GM12878 (cell line): Measurements from ENCODE around the gene PIGB. TPM values are rescaled to one million over a fixed set of nuclear protein-coding genes. Genes with fewer than 3 reads are reported as not detected.

Source experiments
- ATAC-seq: fragments of 200-7000 bp; cut with Tn5 transposase; 3 replicates; pipeline ENCODE4 v1.9.1; 2020; ENCODE audit warnings: mild to moderate bottlenecking, moderate library complexity
- BruUV-seq: library from RNA; stranded (reverse); fragments of 400-500 nt; replicated peaks from 2 replicates; lab custom pipeline; 2021; lab: Mats Ljungman, UMichigan
- CTCF ChIA-PET: fragments of 300-600 bp; sonication (Branson Sonifier 250); formaldehyde crosslinking; extraction: SDS; loops from one replicate; lab custom pipeline; 2021; ENCODE audit warnings: inconsistent platforms; lab: Yijun Ruan, JAX
- POLR2A ChIA-PET: fragments of 350-600 bp; formaldehyde crosslinking; extraction: SDS; loops from one replicate; lab custom pipeline; 2021; ENCODE audit warnings: inconsistent platforms; lab: Charles Lee
- RAD21 ChIA-PET: fragments of 300-600 bp; sonication (Branson Sonifier 250); formaldehyde crosslinking; loops from one replicate; lab custom pipeline; 2023; ENCODE audit warnings: antibody characterized with exemption; ENCODE audit not compliant: unreplicated experiment; lab: Charles Lee
- SMC1A ChIA-PET: fragments of 300-600 bp; sonication (Branson Sonifier 250); formaldehyde crosslinking; loops from one replicate; lab custom pipeline; 2023; ENCODE audit not compliant: unreplicated experiment, uncharacterized antibody; lab: Charles Lee
- DNase-seq: peaks from one replicate; pipeline ENCODE4 v3.0.0-alpha.2; 2011; ENCODE audit warnings: low read depth, low spot score
- FAIRE-seq: peaks from 3 replicates; lab custom pipeline; 2011; peaks lifted over from hg19 to GRCh38; lab: Jason Lieb, UNC
- H2AFZ ChIP-seq: 2 replicates; pipeline ENCODE4 v1.6.0; 2011; ENCODE audit warnings: low read depth, low read length, control low read depth; ENCODE audit not compliant: control insufficient read depth
- H3K27ac ChIP-seq: 2 replicates; pipeline ENCODE4 v1.5.1; 2011; ENCODE audit warnings: control low read depth; ENCODE audit not compliant: control insufficient read depth, insufficient read depth
- H3K27me3 ChIP-seq, 2 experiments: replicated peaks in 1 of 2; 2 replicates each; pipeline versions ENCODE4 v1.6.0 to v1.6.1; 2011; ENCODE audit warnings: low read length in 1 of 2; ENCODE audit not compliant: control insufficient read depth in 2 of 2, insufficient read depth in 2 of 2
- H3K36me3 ChIP-seq, 2 experiments: 2 replicates each; pipeline ENCODE4 v1.5.1; 2011; ENCODE audit warnings: low read length in 1 of 2; ENCODE audit not compliant: control insufficient read depth in 2 of 2, insufficient read depth in 2 of 2
- H3K4me1 ChIP-seq: 2 replicates; pipeline ENCODE4 v1.6.1; 2011; ENCODE audit warnings: mild to moderate bottlenecking, low read length, moderate library complexity, mixed read lengths; ENCODE audit not compliant: control insufficient read depth, insufficient read depth
- H3K4me2 ChIP-seq: 2 replicates; pipeline ENCODE4 v1.6.0; 2011; ENCODE audit warnings: control low read depth; ENCODE audit not compliant: control insufficient read depth, insufficient read depth
- H3K4me3 ChIP-seq: fragments of 200-600 bp; sonication (generic); 2 replicates; pipeline ENCODE4 v1.5.1; 2016
- H3K79me2 ChIP-seq: 2 replicates; pipeline ENCODE4 v1.6.0; 2011; ENCODE audit warnings: low read length; ENCODE audit not compliant: control insufficient read depth, insufficient read depth
- H3K9ac ChIP-seq: 2 replicates; pipeline ENCODE4 v1.8.0; 2011; ENCODE audit warnings: low read length, control low read depth, mixed read lengths; ENCODE audit not compliant: control insufficient read depth, insufficient read depth
- H3K9me3 ChIP-seq: replicated peaks from 3 replicates; pipeline ENCODE4 v1.5.1; 2011; ENCODE audit warnings: mild to moderate bottlenecking, low read length; ENCODE audit not compliant: control insufficient read depth, insufficient read depth
- H4K20me1 ChIP-seq: 2 replicates; pipeline ENCODE4 v1.6.0; 2011; ENCODE audit not compliant: control insufficient read depth, insufficient read depth
- SREBF2 ChIP-seq: IDR thresholded peaks from 2 replicates; pipeline ENCODE4 v1.6.1; 2012; ENCODE audit warnings: mild to moderate bottlenecking, low read length
- SUZ12 ChIP-seq: fragments of 200-600 bp; sonication (generic); IDR thresholded peaks from one replicate; pipeline ENCODE4 v1.6.1; 2018; ENCODE audit warnings: antibody characterized with exemption, mild to moderate bottlenecking; ENCODE audit not compliant: unreplicated experiment
- ZSCAN29 ChIP-seq: fragments of 450-650 bp; IDR thresholded peaks from 2 replicates; pipeline ENCODE4 v1.6.1; 2017; ENCODE audit warnings: mild to moderate bottlenecking, moderate library complexity
- WGBS: methylation state at CpG from one replicate; pipeline ENCODE4 v1.1.6; 2016; ENCODE audit warnings: low lambda C conversion rate; ENCODE audit not compliant: insufficient replicate concordance, insufficient coverage; ENCODE audit errors: missing lambda C conversion rate; 5-methylcytosine and 5-hydroxymethylcytosine counted together
- in situ Hi-C: fragments of 300-500 bp; cut with MboI; formaldehyde crosslinking; loops from 9 replicates; pipeline ENCODE4 v1.14.3; 2018; ENCODE audit warnings: mixed read lengths
- intact Hi-C: fragments of 100-400 bp; cut with micrococcal nuclease; formaldehyde crosslinking; loops from one replicate; pipeline ENCODE4 v1.14.2; 2022; ENCODE audit not compliant: unreplicated experiment
- polyA plus RNA-seq, 11 experiments: library from polyadenylated mRNA; depleted of rRNA in 4 of 11; unstranded in 6 of 11; stranded (reverse) in 5 of 11; fragments of >200 nt; fragmentation: Nextera tagmentation in 4 of 11; fragmentation: Illumina TruSeq in 1 of 11; extraction: Ambion mirVana in 4 of 11; extraction: Trizol in 1 of 11; gene quantifications; 1 replicate in 1 of 11; 2 replicates in 10 of 11; pipeline versions ENCODE4 v1.2.1 to v1.2.3, GENCODE V29; 2011 to 2016; ENCODE audit warnings: inconsistent platforms in 2 of 11, missing spikeins in 2 of 11, low read depth in 1 of 11
- total RNA-seq, 4 experiments: library from RNA; depleted of rRNA in 3 of 4; stranded (reverse); fragments of >200 nt in 3 of 4; fragmentation: Illumina TruSeq in 1 of 4; extraction: Trizol in 1 of 4; gene quantifications; 2 replicates each; pipeline versions ENCODE4 v1.2.1 to v1.2.3, GENCODE V29; 2013 to 2021
- TF ChIP-seq, protein P1 (sequence below): fragments of 150-350 bp; IDR thresholded peaks from 2 replicates; pipeline ENCODE4 v1.6.1; 2016; ENCODE audit warnings: low read depth, low read length

Gene PIGB
- total and polyA plus RNA-seq, 10 of the 15 experiments (the other 5 are each of a cell fraction or from before 2014, with no cell fraction given), result 17.9 to 46.0 (median 25.2) TPM

DNA sequence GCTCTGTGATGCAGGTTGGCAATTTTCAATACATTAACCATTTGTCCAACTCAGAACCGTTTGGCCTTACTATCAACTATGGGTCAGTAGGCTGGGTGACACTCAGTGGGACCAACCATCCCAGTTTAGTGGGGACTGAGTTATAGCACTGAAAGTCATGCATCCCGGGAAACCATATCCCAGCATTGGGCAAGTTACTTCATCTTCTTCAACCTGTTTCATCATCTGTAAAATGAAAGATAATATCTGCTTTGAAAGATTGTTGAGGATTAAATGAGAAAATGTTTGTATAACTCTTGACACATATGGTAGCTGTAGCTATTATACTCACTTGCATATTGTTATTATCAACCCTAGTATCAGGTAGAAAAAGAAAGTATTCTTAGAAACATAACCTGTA, 41.3 kb upstream of the PIGB start:
- H3K36me3 ChIP-seq, result no peaks in the 10 kb centered on the region; a peak in 1 of 4 replicates
- H3K9ac ChIP-seq, result peak overlapping the region; percentile 48; the same call in 1 of the 2 replicates
- in situ Hi-C loops (no loop called here), intact Hi-C loops (no loop called here)
- H3K79me2 ChIP-seq, result peaks cover 11% of the 10 kb centered on the region
- FAIRE-seq (no peak), DNase-seq (no peak), ATAC-seq (no peak)
- SMC1A ChIA-PET, result interaction anchor here (1.0 to 11.6 kb wide), 10 partner anchors 10 to 162 kb away, joined by 3 to 110 read pairs (median 9); partner anchors contain the start of genes PIGB and PIGBOS1
- CTCF ChIA-PET, result interaction anchor here (0.7 to 2.3 kb wide), 4 partner anchors 9 to 60 kb away, joined by 3 to 11 read pairs (median 6); no protein-coding TSS in a partner anchor
- 48% methylated on average over 2 of the region's 2 CpGs for WGBS
- POLR2A ChIA-PET, result interaction anchor here (0.6 to 2.0 kb wide), 4 partner anchors 10 to 60 kb away, joined by 3 to 6 read pairs (median 4); no protein-coding TSS in a partner anchor
- peaks cover 42% of the 10 kb centered on the region for H3K4me1 ChIP-seq
- no peak overlapping the region for H2AFZ ChIP-seq
- H3K27me3 ChIP-seq, result no peaks in the 10 kb centered on the region
- H4K20me1 ChIP-seq, result no peaks in the 10 kb centered on the region
- BruUV-seq, result no TSS peak
- RAD21 ChIA-PET, result interaction anchor here (1.0 to 3.4 kb wide), 11 partner anchors 10 to 162 kb away, joined by 3 to 20 read pairs (median 7); partner anchors contain the start of genes CCPG1, PIERCE2, PIGB and PIGBOS1
- H3K4me3 ChIP-seq, result no peak overlapping the region
- H3K9me3 ChIP-seq, result no peaks in the 10 kb centered on the region; the same call in 2 of the 3 replicates
- H3K27ac ChIP-seq, result peak overlapping the region; percentile 79
- peak overlapping the region; percentile 73 for H3K4me2 ChIP-seq
- TF ChIP-seq, protein P1, sequence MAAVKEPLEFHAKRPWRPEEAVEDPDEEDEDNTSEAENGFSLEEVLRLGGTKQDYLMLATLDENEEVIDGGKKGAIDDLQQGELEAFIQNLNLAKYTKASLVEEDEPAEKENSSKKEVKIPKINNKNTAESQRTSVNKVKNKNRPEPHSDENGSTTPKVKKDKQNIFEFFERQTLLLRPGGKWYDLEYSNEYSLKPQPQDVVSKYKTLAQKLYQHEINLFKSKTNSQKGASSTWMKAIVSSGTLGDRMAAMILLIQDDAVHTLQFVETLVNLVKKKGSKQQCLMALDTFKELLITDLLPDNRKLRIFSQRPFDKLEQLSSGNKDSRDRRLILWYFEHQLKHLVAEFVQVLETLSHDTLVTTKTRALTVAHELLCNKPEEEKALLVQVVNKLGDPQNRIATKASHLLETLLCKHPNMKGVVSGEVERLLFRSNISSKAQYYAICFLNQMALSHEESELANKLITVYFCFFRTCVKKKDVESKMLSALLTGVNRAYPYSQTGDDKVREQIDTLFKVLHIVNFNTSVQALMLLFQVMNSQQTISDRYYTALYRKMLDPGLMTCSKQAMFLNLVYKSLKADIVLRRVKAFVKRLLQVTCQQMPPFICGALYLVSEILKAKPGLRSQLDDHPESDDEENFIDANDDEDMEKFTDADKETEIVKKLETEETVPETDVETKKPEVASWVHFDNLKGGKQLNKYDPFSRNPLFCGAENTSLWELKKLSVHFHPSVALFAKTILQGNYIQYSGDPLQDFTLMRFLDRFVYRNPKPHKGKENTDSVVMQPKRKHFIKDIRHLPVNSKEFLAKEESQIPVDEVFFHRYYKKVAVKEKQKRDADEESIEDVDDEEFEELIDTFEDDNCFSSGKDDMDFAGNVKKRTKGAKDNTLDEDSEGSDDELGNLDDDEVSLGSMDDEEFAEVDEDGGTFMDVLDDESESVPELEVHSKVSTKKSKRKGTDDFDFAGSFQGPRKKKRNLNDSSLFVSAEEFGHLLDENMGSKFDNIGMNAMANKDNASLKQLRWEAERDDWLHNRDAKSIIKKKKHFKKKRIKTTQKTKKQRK, result no peak
- no peak for TF ChIP-seq ZSCAN29
- no peak for TF ChIP-seq SREBF2
- TF ChIP-seq SUZ12, result no peak
